Fibroblast of lung (primary cell): Measurements from ENCODE around the gene FXYD6. TPM values are rescaled to one million over a fixed set of nuclear protein-coding genes. Genes with fewer than 3 reads are reported as not detected.
"Not testable (repeated sequence)": the region's sequence is repeated elsewhere in the genome, so short reads cannot be mapped to it uniquely, and the experiment has no call there.

Experiments used
- DNase-seq, 2 donors: peaks; one replicate each; pipeline versions ENCODE4 v3.0.0 to v3.0.0-alpha.2; 2010; ENCODE audit warnings: low read depth in 2 of 2
- H2AFZ ChIP-seq: 2 replicates; pipeline ENCODE4 v1.5.1; 2012; ENCODE audit warnings: low read length, control low read depth, inconsistent platforms
- H3K27ac ChIP-seq: 2 replicates; pipeline ENCODE4 v1.5.1; 2011; ENCODE audit warnings: low read length, control low read depth; ENCODE audit not compliant: insufficient read depth
- H3K27me3 ChIP-seq: 2 replicates; pipeline ENCODE4 v1.5.1; 2011; ENCODE audit warnings: mild to moderate bottlenecking, low read length; ENCODE audit not compliant: control insufficient read depth, insufficient read depth
- H3K36me3 ChIP-seq: 2 replicates; pipeline ENCODE4 v1.5.1; 2011; ENCODE audit warnings: low read length; ENCODE audit not compliant: control insufficient read depth, insufficient read depth
- H3K4me1 ChIP-seq: 2 replicates; pipeline ENCODE4 v1.5.1; 2011; ENCODE audit warnings: low read length; ENCODE audit not compliant: control insufficient read depth, insufficient read depth; ENCODE audit errors: extremely low read depth
- H3K4me2 ChIP-seq: 2 replicates; pipeline ENCODE4 v1.5.1; 2011; ENCODE audit warnings: low read length, control low read depth; ENCODE audit not compliant: insufficient read depth; ENCODE audit errors: extremely low read depth
- H3K4me3 ChIP-seq, 4 experiments: fragments of 200-600 bp in 1 of 4; sonication (generic) in 1 of 4; replicated peaks in 1 of 4; 2 replicates each; pipeline ENCODE4 v1.5.1; 2011 to 2016; ENCODE audit warnings: low read length in 4 of 4, low read depth in 3 of 4, mild to moderate bottlenecking in 3 of 4, control low read depth in 2 of 4, inconsistent platforms in 1 of 4, mixed read lengths in 1 of 4; ENCODE audit not compliant: insufficient read depth in 1 of 4; ENCODE audit errors: control extremely low read depth in 1 of 4
- H3K79me2 ChIP-seq: 2 replicates; pipeline ENCODE4 v1.5.1; 2012; ENCODE audit warnings: mild to moderate bottlenecking, low read length, inconsistent platforms; ENCODE audit not compliant: control insufficient read depth, insufficient read depth
- H3K9ac ChIP-seq: 2 replicates; pipeline ENCODE4 v1.5.1; 2011; ENCODE audit warnings: mild to moderate bottlenecking, low read length, control low read depth; ENCODE audit not compliant: insufficient read depth
- H3K9me3 ChIP-seq: 2 replicates; pipeline ENCODE4 v1.5.1; 2012; ENCODE audit warnings: low read depth, low read length; ENCODE audit not compliant: control insufficient read depth, insufficient read depth
- H4K20me1 ChIP-seq: 2 replicates; pipeline ENCODE4 v1.5.1; 2011; ENCODE audit warnings: low read length; ENCODE audit not compliant: control insufficient read depth, insufficient read depth; ENCODE audit errors: extremely low read depth
- CTCF ChIP-seq, 2 donors: IDR thresholded peaks in 1 of 2; conservative IDR thresholded peaks in 1 of 2; 1 replicate in 1 of 2; 2 replicates in 1 of 2; pipeline ENCODE4 v1.5.1; 2011 to 2012; ENCODE audit warnings: low read length in 2 of 2, control low read depth in 1 of 2, inconsistent platforms in 1 of 2, low read depth in 1 of 2, mild to moderate bottlenecking in 1 of 2
- EZH2 ChIP-seq: IDR thresholded peaks from 2 replicates; pipeline ENCODE4 v1.5.1; 2012; ENCODE audit warnings: low read length, control low read depth, mild to moderate bottlenecking; ENCODE audit errors: missing control alignments
- polyA plus RNA-seq, 2 donors: library from polyadenylated mRNA; depleted of rRNA in 1 of 2; stranded (reverse) in 1 of 2; unstranded in 1 of 2; fragments of >200 nt; gene quantifications; 2 replicates each; pipeline ENCODE4 v1.2.1, GENCODE V29; 2011 to 2012; ENCODE audit warnings: missing spikeins in 1 of 2
- total RNA-seq: library from RNA; depleted of rRNA; stranded (reverse); fragments of >200 nt; gene quantifications from 2 replicates; pipeline ENCODE4 v1.2.1, GENCODE V29; 2014

FXYD6 gene
- total and polyA plus RNA-seq, 2 donors (not counting 1 experiment from before 2014, with no cell fraction given), result 0.43 to 5.1 TPM

DNA sequence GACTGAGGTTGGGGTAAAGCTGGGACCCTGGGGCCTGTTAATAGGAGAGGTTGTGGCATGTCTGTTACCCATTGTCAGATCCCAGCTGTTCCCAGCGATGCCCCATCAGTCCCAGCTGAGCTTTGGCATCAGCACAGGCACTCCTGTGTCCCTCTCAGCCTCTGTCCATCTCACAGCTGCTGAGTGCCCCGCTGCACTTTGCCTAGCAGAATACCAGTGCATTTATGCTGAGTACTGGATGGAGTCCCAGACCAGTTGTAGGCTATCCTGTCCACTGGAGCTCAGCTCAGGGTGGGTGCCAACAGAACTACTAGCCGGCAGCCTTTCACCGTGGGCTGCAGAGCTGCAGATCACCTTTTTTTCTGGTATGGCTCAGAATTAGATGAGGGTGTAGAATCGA, 9.9 kb downstream of the FXYD6 start:
- H3K79me2 ChIP-seq, result no peaks in the 10 kb centered on the region
- H3K27me3 ChIP-seq, result no peaks in the 10 kb centered on the region
- DNase-seq, result no peak
- no peak overlapping the region for H3K4me2 ChIP-seq
- no peak overlapping the region for H3K27ac ChIP-seq
- no peak overlapping the region for H3K4me3 ChIP-seq
- no peaks in the 10 kb centered on the region for H3K36me3 ChIP-seq
- no peaks in the 10 kb centered on the region for H3K4me1 ChIP-seq
- no peaks in the 10 kb centered on the region for H3K9me3 ChIP-seq
- H4K20me1 ChIP-seq, result no peaks in the 10 kb centered on the region
- no peak overlapping the region for H2AFZ ChIP-seq
- H3K9ac ChIP-seq, result no peak overlapping the region
- no peak for TF ChIP-seq EZH2
- TF ChIP-seq CTCF (conservative IDR thresholded peaks at IDR 0.05 in 1 of 2, IDR thresholded peaks at IDR 0.05 in 1 of 2; ENCODE audit: low read depth in 1 of 2, low read length in 2 of 2), result no peak

- H3K4me1 ChIP-seq, H3K79me2 ChIP-seq, H3K27ac ChIP-seq, H3K4me2 ChIP-seq, H3K36me3 ChIP-seq, DNase-seq, H3K9me3 ChIP-seq, H2AFZ ChIP-seq, H3K9ac ChIP-seq, H4K20me1 ChIP-seq, H3K4me3 ChIP-seq, H3K27me3 ChIP-seq: not testable (repeated sequence)
Observed at GRCh38 chr11:117865546-117865945, 10.9 kb downstream of the FXYD6 start.

- H3K27ac ChIP-seq, result no peak overlapping the region
- DNase-seq, result no peak
- no peak for TF ChIP-seq CTCF (conservative IDR thresholded peaks at IDR 0.05 in 1 of 2, IDR thresholded peaks at IDR 0.05 in 1 of 2; ENCODE audit: low read depth in 1 of 2, low read length in 2 of 2)
- TF ChIP-seq EZH2, result no peak
- no peak overlapping the region for H3K4me3 ChIP-seq
- no peak overlapping the region for H2AFZ ChIP-seq
- no peak overlapping the region for H3K9ac ChIP-seq
- no peaks in the 10 kb centered on the region for H3K36me3 ChIP-seq
- H3K4me1 ChIP-seq, result no peaks in the 10 kb centered on the region
- H3K79me2 ChIP-seq, result no peaks in the 10 kb centered on the region
- no peaks in the 10 kb centered on the region for H3K9me3 ChIP-seq
- H3K27me3 ChIP-seq, result no peaks in the 10 kb centered on the region
- H4K20me1 ChIP-seq, result no peaks in the 10 kb centered on the region
- no peak overlapping the region for H3K4me2 ChIP-seq
Observed at GRCh38 chr11:117863383-117863782, 13.1 kb downstream of the FXYD6 start.
